ENCODE data around the gene DCP2. TPM values are rescaled to one million over a fixed set of nuclear protein-coding genes. Genes with fewer than 3 reads are reported as not detected.

The DCP2 gene
- total and polyA plus RNA-seq, 10 of the 15 experiments (the other 5 are each of a cell fraction or from before 2014, with no cell fraction given), result 23.4 to 81.6 (median 47.4) TPM

GRCh38 chr5:112998296-112998695 is 21.7 kb downstream of the DCP2 start:
- WGBS (ENCODE audit: insufficient coverage, insufficient replicate concordance, low lambda C conversion rate, missing lambda C conversion rate), result 78% methylated on average over 4 of the region's 4 CpGs
- in situ Hi-C loops (cut with MboI) (loop anchor here (25.0 kb wide), 1 partner anchor 1414 kb away; no protein-coding TSS in a partner anchor), intact Hi-C loops (cut with micrococcal nuclease; ENCODE audit: unreplicated experiment) (loop anchor here (5.0 kb wide), 1 partner anchor 379 kb away; no protein-coding TSS in a partner anchor)
- no peaks in the 10 kb centered on the region for H3K9me3 ChIP-seq (replicated peaks; ENCODE audit: control insufficient read depth, insufficient read depth, low read length)
- no peaks in the 10 kb centered on the region for H4K20me1 ChIP-seq (ENCODE audit: control insufficient read depth, insufficient read depth)
- SMC1A ChIA-PET (ENCODE audit: uncharacterized antibody, unreplicated experiment), result interaction anchor here (3.5 kb wide), 1 partner anchor 24 kb away, joined by 15 read pairs; no protein-coding TSS in a partner anchor
- no peak overlapping the region for H3K4me3 ChIP-seq
- peaks cover 10 to 21% of the 10 kb centered on the region in 2 experiments; a peak in 3 of 4 replicates for H3K36me3 ChIP-seq (ENCODE audit: control insufficient read depth in 2 of 2, insufficient read depth in 2 of 2, low read length in 1 of 2)
- H3K79me2 ChIP-seq (ENCODE audit: control insufficient read depth, insufficient read depth, low read length), result peaks cover 20% of the 10 kb centered on the region
- FAIRE-seq (no peak), ATAC-seq (no peak), DNase-seq (ENCODE audit: low read depth, low spot score) (no peak)
- H3K27me3 ChIP-seq (replicated peaks in 1 of 2; ENCODE audit: control insufficient read depth in 2 of 2, insufficient read depth in 2 of 2, low read length in 1 of 2), result no peaks in the 10 kb centered on the region
- no peak overlapping the region for H3K27ac ChIP-seq (ENCODE audit: control insufficient read depth, insufficient read depth)
- POLR2A ChIA-PET, result no interaction called here
- no peak overlapping the region for H3K4me2 ChIP-seq (ENCODE audit: control insufficient read depth, insufficient read depth)
- RAD21 ChIA-PET (ENCODE audit: unreplicated experiment), result no interaction called here
- no peaks in the 10 kb centered on the region for H3K4me1 ChIP-seq (ENCODE audit: control insufficient read depth, insufficient read depth, low read length)
- no peak overlapping the region for H3K9ac ChIP-seq (ENCODE audit: control insufficient read depth, insufficient read depth, low read length)
- CTCF ChIA-PET, result interaction anchor here (0.7 to 3.6 kb wide), 3 partner anchors 12 to 607 kb away, joined by 3 to 79 read pairs (median 3); no protein-coding TSS in a partner anchor
- BruUV-seq (replicated peaks), result no TSS peak
- H2AFZ ChIP-seq (ENCODE audit: control insufficient read depth, low read depth, low read length), result no peak overlapping the region
- TF ChIP-seq PML (IDR thresholded peaks at IDR 0.05; ENCODE audit: low read length) (no peak), REST (IDR thresholded peaks at IDR 0.05; ENCODE audit: low read depth, low read length) (no peak), KLF5 (IDR thresholded peaks at IDR 0.05; ENCODE audit: partially characterized antibody) (no peak), SIX5 (IDR thresholded peaks at IDR 0.05; ENCODE audit: low read depth, low read length, severe bottlenecking) (no peak), IKZF1 (conservative IDR thresholded peaks at IDR 0.05) (no peak), EED (IDR thresholded peaks at IDR 0.05; ENCODE audit: low read depth) (no peak), SRF (IDR thresholded peaks at IDR 0.05; ENCODE audit: low read depth in 2 of 2, low read length in 2 of 2) (no peak), ETV6 (conservative IDR thresholded peaks at IDR 0.05 in 1 of 2, IDR thresholded peaks at IDR 0.05 in 1 of 2; ENCODE audit: borderline replicate concordance in 1 of 2, low read depth in 1 of 2) (no peak), MTA3 (IDR thresholded peaks at IDR 0.05; ENCODE audit: borderline replicate concordance, low read length) (no peak), SREBF1 (IDR thresholded peaks at IDR 0.05; ENCODE audit: low read length) (no peak)
- TF ChIP-seq, protein P1, sequence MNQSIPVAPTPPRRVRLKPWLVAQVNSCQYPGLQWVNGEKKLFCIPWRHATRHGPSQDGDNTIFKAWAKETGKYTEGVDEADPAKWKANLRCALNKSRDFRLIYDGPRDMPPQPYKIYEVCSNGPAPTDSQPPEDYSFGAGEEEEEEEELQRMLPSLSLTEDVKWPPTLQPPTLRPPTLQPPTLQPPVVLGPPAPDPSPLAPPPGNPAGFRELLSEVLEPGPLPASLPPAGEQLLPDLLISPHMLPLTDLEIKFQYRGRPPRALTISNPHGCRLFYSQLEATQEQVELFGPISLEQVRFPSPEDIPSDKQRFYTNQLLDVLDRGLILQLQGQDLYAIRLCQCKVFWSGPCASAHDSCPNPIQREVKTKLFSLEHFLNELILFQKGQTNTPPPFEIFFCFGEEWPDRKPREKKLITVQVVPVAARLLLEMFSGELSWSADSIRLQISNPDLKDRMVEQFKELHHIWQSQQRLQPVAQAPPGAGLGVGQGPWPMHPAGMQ (IDR thresholded peaks at IDR 0.05; ENCODE audit: borderline replicate concordance), result no peak
- TF ChIP-seq, protein P2, sequence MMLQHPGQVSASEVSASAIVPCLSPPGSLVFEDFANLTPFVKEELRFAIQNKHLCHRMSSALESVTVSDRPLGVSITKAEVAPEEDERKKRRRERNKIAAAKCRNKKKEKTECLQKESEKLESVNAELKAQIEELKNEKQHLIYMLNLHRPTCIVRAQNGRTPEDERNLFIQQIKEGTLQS (IDR thresholded peaks at IDR 0.05; ENCODE audit: borderline replicate concordance, extremely low read depth, low read depth, low read length), result no peak
